ENCODE data around the gene CDK5. TPM values are rescaled to one million over a fixed set of nuclear protein-coding genes. Genes with fewer than 3 reads are reported as not detected.
A peak's percentile ranks its signal among the peaks of the same experiment; 100 is the strongest.

Gene CDK5
- total and polyA plus RNA-seq, 10 of the 15 experiments (the other 5 are each of a cell fraction or from before 2014, with no cell fraction given) = 1.5 to 33.4 (median 21.6) TPM

- TF ChIP-seq, protein P1, sequence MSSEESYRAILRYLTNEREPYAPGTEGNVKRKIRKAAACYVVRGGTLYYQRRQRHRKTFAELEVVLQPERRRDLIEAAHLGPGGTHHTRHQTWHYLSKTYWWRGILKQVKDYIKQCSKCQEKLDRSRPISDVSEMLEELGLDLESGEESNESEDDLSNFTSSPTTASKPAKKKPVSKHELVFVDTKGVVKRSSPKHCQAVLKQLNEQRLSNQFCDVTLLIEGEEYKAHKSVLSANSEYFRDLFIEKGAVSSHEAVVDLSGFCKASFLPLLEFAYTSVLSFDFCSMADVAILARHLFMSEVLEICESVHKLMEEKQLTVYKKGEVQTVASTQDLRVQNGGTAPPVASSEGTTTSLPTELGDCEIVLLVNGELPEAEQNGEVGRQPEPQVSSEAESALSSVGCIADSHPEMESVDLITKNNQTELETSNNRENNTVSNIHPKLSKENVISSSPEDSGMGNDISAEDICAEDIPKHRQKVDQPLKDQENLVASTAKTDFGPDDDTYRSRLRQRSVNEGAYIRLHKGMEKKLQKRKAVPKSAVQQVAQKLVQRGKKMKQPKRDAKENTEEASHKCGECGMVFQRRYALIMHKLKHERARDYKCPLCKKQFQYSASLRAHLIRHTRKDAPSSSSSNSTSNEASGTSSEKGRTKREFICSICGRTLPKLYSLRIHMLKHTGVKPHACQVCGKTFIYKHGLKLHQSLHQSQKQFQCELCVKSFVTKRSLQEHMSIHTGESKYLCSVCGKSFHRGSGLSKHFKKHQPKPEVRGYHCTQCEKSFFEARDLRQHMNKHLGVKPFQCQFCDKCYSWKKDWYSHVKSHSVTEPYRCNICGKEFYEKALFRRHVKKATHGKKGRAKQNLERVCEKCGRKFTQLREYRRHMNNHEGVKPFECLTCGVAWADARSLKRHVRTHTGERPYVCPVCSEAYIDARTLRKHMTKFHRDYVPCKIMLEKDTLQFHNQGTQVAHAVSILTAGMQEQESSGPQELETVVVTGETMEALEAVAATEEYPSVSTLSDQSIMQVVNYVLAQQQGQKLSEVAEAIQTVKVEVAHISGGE (CRISPR knock-in tag; IDR thresholded peaks at IDR 0.05) = no peak
- peak; percentile 24; the same call in 1 of the 2 replicates for TF ChIP-seq DPF2 (IDR thresholded peaks at IDR 0.05)
Measured at GRCh38 chr7:151088856-151089699, 31.4 kb upstream of the CDK5 start (continued).

GRCh38 chr7:151088019-151088855 is 30.5 kb upstream of the CDK5 start:
- ChIA-PET SMC1A (ENCODE audit: uncharacterized antibody, unreplicated experiment) (interaction anchor here (1.2 to 1.6 kb wide), 2 partner anchors 23 to 30 kb away, joined by 3 to 9 read pairs; no protein-coding TSS in a partner anchor), POLR2A (interaction anchor here (1.3 kb wide), 2 partner anchors 30 to 60 kb away, joined by 3 to 4 read pairs; partner anchors contain the start of gene ABCB8), CTCF (interaction anchor here (0.7 to 2.5 kb wide), 10 partner anchors 15 to 156 kb away, joined by 3 to 17 read pairs (median 4); partner anchors contain the start of gene ABCB8), RAD21 (ENCODE audit: unreplicated experiment) (interaction anchor here (0.5 to 1.4 kb wide), 6 partner anchors 22 to 431 kb away, joined by 3 to 6 read pairs (median 4); partner anchors contain the start of genes ABCB8 and RHEB)
- no peak for ATAC-seq
- Histone ChIP-seq H4K20me1 (ENCODE audit: control insufficient read depth, insufficient read depth) (no peaks in the 10 kb centered on the region; the same call in 1 of the 2 replicates), H3K4me3 (peak overlapping the region; percentile 87), H3K36me3 (ENCODE audit: control insufficient read depth in 2 of 2, insufficient read depth in 2 of 2, low read length in 1 of 2) (peaks cover 0 to 2% of the 10 kb centered on the region in 2 experiments; a peak in 2 of 4 replicates), H3K4me2 (ENCODE audit: control insufficient read depth, insufficient read depth) (peak overlapping the region; percentile 95), H3K9me3 (replicated peaks; ENCODE audit: control insufficient read depth, insufficient read depth, low read length) (no peaks in the 10 kb centered on the region), H3K4me1 (ENCODE audit: control insufficient read depth, insufficient read depth, low read length) (peaks cover 25% of the 10 kb centered on the region), H3K27ac (ENCODE audit: control insufficient read depth, insufficient read depth) (peak overlapping the region; percentile 80), H3K27me3 (replicated peaks in 1 of 2; ENCODE audit: control insufficient read depth in 2 of 2, insufficient read depth in 2 of 2, low read length in 1 of 2) (no peaks in the 10 kb centered on the region), H3K79me2 (ENCODE audit: control insufficient read depth, insufficient read depth, low read length) (peaks cover 67% of the 10 kb centered on the region), H2AFZ (ENCODE audit: control insufficient read depth, low read depth, low read length) (peak overlapping the region; percentile 56), H3K9ac (ENCODE audit: control insufficient read depth, insufficient read depth, low read length) (peak overlapping the region; percentile 57)
- TSS peak; percentile 45 for BruUV-seq (replicated peaks)
- intact Hi-C loops (cut with micrococcal nuclease; ENCODE audit: unreplicated experiment) = loop anchor here (2.0 kb wide), 2 partner anchors 23 to 29 kb away; partner anchors contain the start of gene SLC4A2
- DNase-seq (ENCODE audit: low read depth, low spot score) = no peak
- FAIRE-seq = no peak
- in situ Hi-C loops (cut with MboI) = no loop called here
- WGBS (ENCODE audit: insufficient coverage, insufficient replicate concordance, low lambda C conversion rate, missing lambda C conversion rate) = 56% methylated on average over 14 of the region's 16 CpGs
- TF ChIP-seq EGR1 (IDR thresholded peaks at IDR 0.05; ENCODE audit: borderline replicate concordance in 1 of 2, low read depth in 2 of 2, low read length in 2 of 2) (no peak), ZBED1 (IDR thresholded peaks at IDR 0.05; ENCODE audit: borderline replicate concordance) (no peak), MEF2A (IDR thresholded peaks at IDR 0.05; ENCODE audit: insufficient read depth, low read depth, low read length) (no peak), ZNF274 (IDR thresholded peaks at IDR 0.05; ENCODE audit: insufficient read depth, insufficient read length) (no peak), NKRF (conservative IDR thresholded peaks at IDR 0.05) (no peak), BRCA1 (IDR thresholded peaks at IDR 0.05; ENCODE audit: low read depth, low read length) (no peak), TCF12 (IDR thresholded peaks at IDR 0.05; ENCODE audit: low read depth, low read length) (no peak), CEBPB (IDR thresholded peaks at IDR 0.05; ENCODE audit: borderline replicate concordance in 1 of 2, low read depth in 2 of 2, low read length in 2 of 2) (no peak), HDAC6 (IDR thresholded peaks at IDR 0.05; ENCODE audit: unreplicated experiment) (no peak), MTA3 (IDR thresholded peaks at IDR 0.05; ENCODE audit: borderline replicate concordance, low read length) (no peak), CBX3 (IDR thresholded peaks at IDR 0.05; ENCODE audit: borderline replicate concordance, low read depth) (no peak)
